Trophoblast cell (in vitro differentiated cells and primary cell): ENCODE measurements around the gene LGALS12.

Experiments
- DNase-seq, 2 donors: peaks; one replicate each; pipeline ENCODE4 v3.0.0-alpha.2; 2016
- H2AFZ ChIP-seq: 2 replicates; pipeline ENCODE4 v1.6.1; 2013; ENCODE audit warnings: low read length, moderate library complexity, mild to moderate bottlenecking; ENCODE audit not compliant: insufficient read depth, poor library complexity
- H2AK5ac ChIP-seq: 2 replicates; pipeline ENCODE4 v1.6.1; 2013; ENCODE audit warnings: mild to moderate bottlenecking, low read length
- H2BK120ac ChIP-seq: 2 replicates; pipeline ENCODE4 v1.6.1; 2013; ENCODE audit warnings: low read length, mild to moderate bottlenecking, moderate library complexity; ENCODE audit not compliant: insufficient read depth, poor library complexity
- H2BK12ac ChIP-seq: 2 replicates; pipeline ENCODE4 v1.6.1; 2013; ENCODE audit warnings: mild to moderate bottlenecking, low read length, moderate library complexity
- H2BK5ac ChIP-seq: 2 replicates; pipeline ENCODE4 v1.6.1; 2013; ENCODE audit warnings: low read length, low read depth, moderate library complexity, mild to moderate bottlenecking; ENCODE audit not compliant: poor library complexity
- H3K14ac ChIP-seq: 2 replicates; pipeline ENCODE4 v1.6.1; 2013; ENCODE audit warnings: mild to moderate bottlenecking, low read length
- H3K18ac ChIP-seq: 2 replicates; pipeline ENCODE4 v1.6.1; 2013; ENCODE audit warnings: mild to moderate bottlenecking, low read length
- H3K23ac ChIP-seq: 2 replicates; pipeline ENCODE4 v1.6.1; 2013; ENCODE audit warnings: low read length
- H3K27ac ChIP-seq: 2 replicates; pipeline ENCODE4 v1.5.1; 2013; ENCODE audit warnings: low read depth, mild to moderate bottlenecking, inconsistent platforms, low read length, moderate library complexity
- H3K27me3 ChIP-seq: 2 replicates; pipeline ENCODE4 v1.6.1; 2013; ENCODE audit warnings: inconsistent platforms, mild to moderate bottlenecking, low read length, moderate library complexity; ENCODE audit not compliant: insufficient read depth
- H3K36me3 ChIP-seq, 2 experiments: 1 replicate in 1 of 2; 2 replicates in 1 of 2; pipeline ENCODE4 v1.6.1; 2013; ENCODE audit warnings: low read length in 2 of 2, mild to moderate bottlenecking in 2 of 2, moderate library complexity in 1 of 2; ENCODE audit not compliant: insufficient read depth in 2 of 2, control insufficient read depth in 1 of 2
- H3K4ac ChIP-seq: 2 replicates; pipeline ENCODE4 v1.6.1; 2013; ENCODE audit warnings: low read depth, mild to moderate bottlenecking, low read length, moderate library complexity
- H3K4me1 ChIP-seq, 2 experiments: 1 replicate in 1 of 2; 2 replicates in 1 of 2; pipeline ENCODE4 v1.6.1; 2013; ENCODE audit warnings: low read length in 2 of 2, mild to moderate bottlenecking in 2 of 2, moderate library complexity in 1 of 2; ENCODE audit not compliant: insufficient read depth in 2 of 2, control insufficient read depth in 1 of 2
- H3K4me2 ChIP-seq: 2 replicates; pipeline ENCODE4 v1.6.1; 2013; ENCODE audit warnings: inconsistent platforms, mild to moderate bottlenecking, low read length, moderate library complexity
- H3K4me3 ChIP-seq: 2 replicates; pipeline ENCODE4 v1.5.1; 2013; ENCODE audit warnings: mild to moderate bottlenecking, low read depth, low read length, inconsistent platforms
- H3K79me1 ChIP-seq: one replicate; pipeline ENCODE4 v1.6.1; 2013; ENCODE audit warnings: low read length
- H3K79me2 ChIP-seq: 2 replicates; pipeline ENCODE4 v1.6.1; 2013; ENCODE audit warnings: low read length, mild to moderate bottlenecking; ENCODE audit not compliant: control insufficient read depth, insufficient read depth, poor library complexity
- H3K9ac ChIP-seq: 2 replicates; pipeline ENCODE4 v1.6.1; 2013; ENCODE audit warnings: mild to moderate bottlenecking, low read length
- H3K9me3 ChIP-seq: 2 replicates; pipeline ENCODE4 v1.6.1; 2013; ENCODE audit warnings: low read depth, mild to moderate bottlenecking, control low read depth, inconsistent platforms, low read length; ENCODE audit not compliant: insufficient read depth
- H4K12ac ChIP-seq: 2 replicates; pipeline ENCODE4 v1.6.1; 2013; ENCODE audit warnings: low read depth, mild to moderate bottlenecking, low read length, moderate library complexity
- H4K8ac ChIP-seq: 2 replicates; pipeline ENCODE4 v1.6.1; 2013; ENCODE audit warnings: low read depth, mild to moderate bottlenecking, low read length, moderate library complexity
- H4K91ac ChIP-seq: one replicate; pipeline ENCODE4 v1.6.1; 2013; ENCODE audit warnings: low read depth, mild to moderate bottlenecking, low read length, moderate library complexity
- WGBS: extraction: QIAGEN DNeasy Blood & Tissue Kit; methylation state at CpG from one replicate; pipeline ENCODE4 v1.1.7; 2013; ENCODE audit warnings: missing lambda C conversion rate; ENCODE audit not compliant: insufficient read length, insufficient coverage; ENCODE audit errors: extremely low coverage; 5-methylcytosine and 5-hydroxymethylcytosine counted together

The LGALS12 gene

DNA sequence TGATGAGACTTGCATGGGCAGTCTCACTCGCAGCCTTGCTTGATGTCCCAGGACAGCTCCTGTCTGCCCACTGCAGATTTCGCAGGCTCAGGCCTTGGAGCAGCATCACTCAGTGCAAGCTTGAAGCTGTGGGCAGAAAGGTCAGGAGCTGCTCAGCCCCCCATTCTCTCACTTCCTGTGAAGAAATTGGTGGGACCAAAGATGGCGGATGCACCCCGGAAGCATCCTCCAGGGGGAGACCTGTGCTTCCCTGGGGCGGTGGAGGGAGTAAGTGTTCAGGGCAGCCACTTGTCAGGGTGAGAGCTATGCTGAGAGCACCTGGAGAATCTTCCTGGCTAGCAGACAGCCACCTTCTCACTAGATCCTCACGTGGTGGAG, 46.0 kb downstream of the LGALS12 start:
- Histone ChIP-seq H2BK120ac (no peak overlapping the region), H4K8ac (no peak overlapping the region), H3K4me1 (no peaks in the 10 kb centered on the region), H4K91ac (no peak overlapping the region), H3K18ac (no peak overlapping the region), H3K4me3 (no peak overlapping the region), H2BK5ac (no peak overlapping the region), H3K27ac (no peak overlapping the region), H3K36me3 (no peaks in the 10 kb centered on the region), H3K14ac (no peak overlapping the region), H3K4ac (no peak overlapping the region), H3K9me3 (no peaks in the 10 kb centered on the region), H2BK12ac (no peak overlapping the region), H3K79me2 (no peaks in the 10 kb centered on the region), H4K12ac (no peak overlapping the region), H3K4me2 (no peak overlapping the region), H3K79me1 (peaks cover 1% of the 10 kb centered on the region), H2AFZ (no peak overlapping the region), H3K23ac (no peak overlapping the region), H3K27me3 (no peaks in the 10 kb centered on the region), H3K9ac (no peak overlapping the region), H2AK5ac (no peak overlapping the region)
- DNase-seq, result no peak
- WGBS, result no CpG with 5 or more reads among the region's 6 CpGs

DNA sequence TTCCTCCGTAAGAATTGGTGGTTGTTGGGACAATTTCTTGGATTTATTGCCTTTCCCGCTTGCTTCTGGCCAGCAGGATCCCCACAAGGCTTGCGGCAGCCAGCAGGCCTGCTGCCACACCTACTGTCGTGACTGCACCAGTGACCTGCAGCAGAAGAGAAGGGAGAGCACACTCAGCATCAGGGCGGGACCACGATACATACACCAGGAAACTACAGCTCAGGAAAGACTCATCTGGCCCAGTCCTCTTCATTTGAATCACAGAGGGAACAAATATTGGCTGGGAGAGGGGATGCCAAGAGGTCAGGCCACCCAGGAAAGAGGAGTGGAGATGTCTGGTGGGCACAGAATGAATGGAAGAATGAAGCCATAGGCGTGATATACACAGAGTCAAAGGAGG, 47.0 kb downstream of the LGALS12 start:
- Histone ChIP-seq H3K79me2 (no peaks in the 10 kb centered on the region), H3K4me2 (no peak overlapping the region)
- WGBS, result no CpG with 5 or more reads among the region's 7 CpGs

DNA sequence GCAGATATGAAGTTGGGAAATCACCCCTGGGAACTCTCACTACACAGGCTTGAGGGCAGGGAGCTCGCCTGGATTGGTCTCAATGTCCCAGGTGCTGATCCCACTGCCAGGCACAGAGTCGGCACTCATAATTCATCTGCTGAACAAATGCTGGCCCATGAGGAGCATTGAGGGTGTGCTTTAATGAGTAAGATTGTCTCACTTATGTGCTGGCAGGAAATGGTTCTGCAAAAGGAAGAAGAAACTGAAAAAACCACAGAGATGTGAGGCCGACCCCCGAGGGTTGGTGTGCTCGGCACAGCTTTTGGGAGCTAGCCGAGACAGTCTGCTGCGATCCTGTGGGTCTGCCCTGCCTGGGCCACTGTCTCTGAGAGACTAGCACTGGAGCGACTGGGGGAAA, 47.9 kb downstream of the LGALS12 start:
- Histone ChIP-seq H3K4me1 (no peaks in the 10 kb centered on the region), H3K4ac (no peak overlapping the region), H3K27ac (no peak overlapping the region), H2AK5ac (no peak overlapping the region), H4K8ac (no peak overlapping the region), H3K18ac (no peak overlapping the region), H4K12ac (no peak overlapping the region), H4K91ac (peak overlapping the region; percentile 34), H3K79me2 (no peaks in the 10 kb centered on the region), H2BK5ac (no peak overlapping the region), H2BK120ac (no peak overlapping the region), H3K79me1 (peaks cover 1% of the 10 kb centered on the region), H3K4me3 (no peak overlapping the region), H3K9ac (no peak overlapping the region), H2AFZ (no peak overlapping the region), H2BK12ac (no peak overlapping the region), H3K27me3 (no peaks in the 10 kb centered on the region), H3K14ac (no peak overlapping the region), H3K4me2 (no peak overlapping the region), H3K36me3 (no peaks in the 10 kb centered on the region), H3K9me3 (no peaks in the 10 kb centered on the region), H3K23ac (no peak overlapping the region)
- no CpG with 5 or more reads among the region's 8 CpGs for WGBS
- DNase-seq, result no peak

More for the DNA sequence above, 47.0 kb downstream of the LGALS12 start:
- DNase-seq, result no peak
- Histone ChIP-seq H4K12ac (no peak overlapping the region), H4K91ac (no peak overlapping the region), H4K8ac (no peak overlapping the region), H2AFZ (no peak overlapping the region), H3K4me1 (no peaks in the 10 kb centered on the region), H2BK12ac (no peak overlapping the region), H3K79me1 (peaks cover 1% of the 10 kb centered on the region), H2AK5ac (peak overlapping the region; percentile 72), H2BK120ac (peak overlapping the region; percentile 57), H3K14ac (no peak overlapping the region), H3K18ac (no peak overlapping the region), H3K4me3 (no peak overlapping the region), H3K36me3 (no peaks in the 10 kb centered on the region), H3K9ac (no peak overlapping the region), H3K9me3 (no peaks in the 10 kb centered on the region), H3K23ac (no peak overlapping the region), H3K4ac (no peak overlapping the region), H3K27me3 (no peaks in the 10 kb centered on the region), H3K27ac (no peak overlapping the region), H2BK5ac (no peak overlapping the region)

DNA sequence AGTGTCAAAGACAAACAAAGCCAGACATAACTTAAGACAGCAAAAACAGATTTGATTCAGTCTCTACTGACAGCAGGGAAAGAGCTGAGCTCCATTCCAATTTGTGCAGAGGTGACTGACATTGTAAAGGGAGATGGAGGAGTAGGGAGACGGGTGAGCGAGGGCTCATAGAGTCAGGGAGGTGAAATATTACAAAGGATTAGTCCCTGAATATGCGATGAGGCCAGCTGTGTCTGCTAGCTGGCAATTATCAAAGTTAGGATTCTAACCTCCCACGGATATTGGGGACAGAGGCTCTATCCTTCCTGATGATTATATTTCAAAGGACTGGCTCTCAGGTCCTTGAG, 49.0 kb downstream of the LGALS12 start:
- no peak overlapping the region for H4K8ac ChIP-seq
- H3K27me3 ChIP-seq, result no peaks in the 10 kb centered on the region
- no peak overlapping the region for H3K14ac ChIP-seq
- no peaks in the 10 kb centered on the region for H3K36me3 ChIP-seq
- no peak overlapping the region for H4K12ac ChIP-seq
- H4K91ac ChIP-seq, result no peak overlapping the region
- H3K23ac ChIP-seq, result no peak overlapping the region
- H2BK120ac ChIP-seq, result peak overlapping the region; percentile 7
- H3K4ac ChIP-seq, result no peak overlapping the region
- H2BK12ac ChIP-seq, result no peak overlapping the region
- no peak for DNase-seq
- H3K9me3 ChIP-seq, result no peaks in the 10 kb centered on the region
- H3K4me1 ChIP-seq, result no peaks in the 10 kb centered on the region
- no peak overlapping the region for H3K4me3 ChIP-seq
- H2AK5ac ChIP-seq, result no peak overlapping the region
- no peak overlapping the region for H2AFZ ChIP-seq
- H3K27ac ChIP-seq, result peak overlapping the region; percentile 25
- H3K79me2 ChIP-seq, result no peaks in the 10 kb centered on the region
- no peak overlapping the region for H3K4me2 ChIP-seq
- no CpG with 5 or more reads among the region's 4 CpGs for WGBS
- no peak overlapping the region for H2BK5ac ChIP-seq
- peaks cover 1% of the 10 kb centered on the region for H3K79me1 ChIP-seq
- no peak overlapping the region for H3K18ac ChIP-seq
- no peak overlapping the region for H3K9ac ChIP-seq
